ENCODE measurements around the gene MAGED4.
"Not testable (repeated sequence)": the region's sequence is repeated elsewhere in the genome, so short reads cannot be mapped to it uniquely, and the experiment has no call there.

The MAGED4 gene

GRCh38 chrX:52184440-52185077 is at the start of gene MAGED4:
Gene MAGED4 (plus strand): TSS chrX:52184888. CDS start chrX:52185923, 1,035 bp downstream.
- not testable (repeated sequence) for FAIRE-seq

- FAIRE-seq: no peak
Measured at GRCh38 chrX:52138830-52139544, 45.7 kb upstream of the MAGED4 start.

- no peak for FAIRE-seq
Measured at GRCh38 chrX:52139545-52139895, 45.2 kb upstream of the MAGED4 start.

GRCh38 chrX:52140020-52140419 is 44.7 kb upstream of the MAGED4 start:
- FAIRE-seq: no peak

- FAIRE-seq: not testable (repeated sequence)
Measured at GRCh38 chrX:52150667-52151066, 34.0 kb upstream of the MAGED4 start.

GRCh38 chrX:52160140-52160539 is 24.5 kb upstream of the MAGED4 start:
- not testable (repeated sequence) for FAIRE-seq

GRCh38 chrX:52166840-52167239 is 17.8 kb upstream of the MAGED4 start:
- no peak for FAIRE-seq

GRCh38 chrX:52171055-52171454 is 13.6 kb upstream of the MAGED4 start:
- not testable (repeated sequence) for FAIRE-seq

GRCh38 chrX:52185078-52185453 is 378 bp downstream of the MAGED4 start:
- not testable (repeated sequence) for FAIRE-seq

- not testable (repeated sequence) for FAIRE-seq
Measured at GRCh38 chrX:52211405-52211804, 26.7 kb downstream of the MAGED4 start.

GRCh38 chrX:52213276-52213675 is 28.6 kb downstream of the MAGED4 start:
- no peak for FAIRE-seq

- no peak for FAIRE-seq
Measured at GRCh38 chrX:52216541-52216940, 31.9 kb downstream of the MAGED4 start.

- FAIRE-seq: no peak
Measured at GRCh38 chrX:52217494-52218160, 32.9 kb downstream of the MAGED4 start.

- FAIRE-seq: no peak
Measured at GRCh38 chrX:52220936-52221335, 36.2 kb downstream of the MAGED4 start.

Data from A204.1 (cell line).